Upper lobe of left lung (tissue), 6 donors: ENCODE results near the gene TXNDC2. TPM values are rescaled to one million over a fixed set of nuclear protein-coding genes. Genes with fewer than 3 reads are reported as not detected.
"Not testable (repeated sequence)": the region's sequence is repeated elsewhere in the genome, so short reads cannot be mapped to it uniquely, and the experiment has no call there.

Experiments used
- ATAC-seq, 2 donors: fragments of 200-7000 bp; cut with Tn5 transposase; one replicate each; pipeline ENCODE4 v1.9.1; 2022; ENCODE audit warnings: mild to moderate bottlenecking in 2 of 2, moderate library complexity in 2 of 2; ENCODE audit not compliant: low FRiP score in 2 of 2
- DNase-seq, 2 donors: peaks; one replicate each; pipeline ENCODE4 v3.0.0-alpha.2; 2019 to 2020
- H3K27ac ChIP-seq, 4 donors: fragments of 200-600 bp; sonication (generic); one replicate each; pipeline ENCODE4 v1.5.1; 2016 to 2019
- H3K27me3 ChIP-seq, 4 donors: fragments of 200-600 bp; sonication (generic); one replicate each; pipeline ENCODE4 v1.5.1; 2017 to 2019
- H3K36me3 ChIP-seq, 4 donors: fragments of 200-600 bp; sonication (generic); one replicate each; pipeline ENCODE4 v1.5.1; 2016 to 2019
- H3K4me1 ChIP-seq, 4 donors: fragments of 200-600 bp; sonication (generic); one replicate each; pipeline ENCODE4 v1.5.1; 2018 to 2019
- H3K4me3 ChIP-seq, 4 donors: fragments of 200-600 bp; sonication (generic); one replicate each; pipeline ENCODE4 v1.5.1; 2017 to 2019; ENCODE audit warnings: mild to moderate bottlenecking in 2 of 4, moderate library complexity in 1 of 4
- H3K9me3 ChIP-seq, 4 donors: fragments of 200-600 bp; sonication (generic); one replicate each; pipeline ENCODE4 v1.5.1; 2018 to 2019
- CTCF ChIP-seq, 6 experiments: fragments of 450-650 bp in 4 of 6; fragments of 200-600 bp in 2 of 6; sonication (generic) in 2 of 6; IDR thresholded peaks; one replicate each; pipeline ENCODE4 v1.5.1; 2016 to 2019; ENCODE audit warnings: antibody characterized with exemption in 6 of 6
- EP300 ChIP-seq, 4 donors: sonication (generic); formaldehyde crosslinking; IDR thresholded peaks; one replicate each; pipeline ENCODE4 v1.5.1; 2017; ENCODE audit warnings: antibody characterized with exemption in 4 of 4, control low read depth in 2 of 4
- POLR2A ChIP-seq, 4 donors: fragments of 450-650 bp; IDR thresholded peaks; one replicate each; pipeline ENCODE4 v1.5.1; 2016 to 2017; ENCODE audit warnings: antibody characterized with exemption in 4 of 4, mild to moderate bottlenecking in 2 of 4
- POLR2AphosphoS5 ChIP-seq, 2 donors: sonication (generic); formaldehyde crosslinking; IDR thresholded peaks; one replicate each; pipeline ENCODE4 v1.5.1; 2017; ENCODE audit warnings: antibody characterized with exemption in 2 of 2
- WGBS, 2 donors: methylation state at CpG; one replicate each; pipeline ENCODE4 v1.1.5; 2017 to 2018; 5-methylcytosine and 5-hydroxymethylcytosine counted together
- total RNA-seq, 6 donors: library from RNA; depleted of rRNA in 4 of 6; stranded (reverse); fragments of >200 nt in 4 of 6; gene quantifications; one replicate each; pipeline versions ENCODE4 v1.1.0 to v1.2.1, GENCODE V29; 2016 to 2021
- donor health status: DM: no; HTN: no; CAD: no; lungs with moderate emphysema.
- donor health status: DM: no; HTN: yes; CAD: no; lungs with severe emphysema.

TXNDC2 gene
- total RNA-seq, 6 donors from 2014 or later = 0.30 to 0.49 (median 0.33) TPM; not detected in 3

GRCh38 chr18:9898792-9899549 lies 13.2 kb downstream of the TXNDC2 start:
- no peak overlapping the region for H3K4me3 ChIP-seq
- WGBS, 2 donors = 71 to 75% methylated on average over 11 of the region's 11 CpGs
- no peaks in the 10 kb centered on the region for H3K36me3 ChIP-seq
- no peaks in the 10 kb centered on the region for H3K9me3 ChIP-seq
- ATAC-seq (peak in 1 of 2 donors; percentile 36), DNase-seq (no peak)
- no peak for TF ChIP-seq EP300 (IDR thresholded peaks at IDR 0.05)
- no peak for TF ChIP-seq POLR2AphosphoS5 (IDR thresholded peaks at IDR 0.05)
- TF ChIP-seq CTCF (IDR thresholded peaks at IDR 0.05) = no peak
- no peak for TF ChIP-seq POLR2A (IDR thresholded peaks at IDR 0.05)
- H3K27me3 ChIP-seq = no peaks in the 10 kb centered on the region
- no peak overlapping the region for H3K27ac ChIP-seq
- no peaks in the 10 kb centered on the region for H3K4me1 ChIP-seq

GRCh38 chr18:9899550-9899930 lies 13.8 kb downstream of the TXNDC2 start:
- H3K4me3 ChIP-seq, H3K4me1 ChIP-seq, DNase-seq, ATAC-seq, H3K36me3 ChIP-seq, H3K27me3 ChIP-seq, H3K27ac ChIP-seq, H3K9me3 ChIP-seq: not testable (repeated sequence)
- WGBS, 2 donors = 80 to 93% methylated on average over 1 of the region's 1 CpG

GRCh38 chr18:9900699-9901098 lies 14.9 kb downstream of the TXNDC2 start:
- ATAC-seq = no peak
- Histone ChIP-seq H3K4me1 (no peaks in the 10 kb centered on the region), H3K27me3 (no peaks in the 10 kb centered on the region), H3K36me3 (no peaks in the 10 kb centered on the region), H3K9me3 (no peaks in the 10 kb centered on the region), H3K4me3 (no peak overlapping the region), H3K27ac (no peak overlapping the region)
- WGBS, 2 donors = 90% methylated on average over 7 of the region's 7 CpGs
- TF ChIP-seq POLR2A (IDR thresholded peaks at IDR 0.05) (no peak), EP300 (IDR thresholded peaks at IDR 0.05) (no peak), POLR2AphosphoS5 (IDR thresholded peaks at IDR 0.05) (no peak), CTCF (IDR thresholded peaks at IDR 0.05) (no peak)
- DNase-seq = no peak

GRCh38 chr18:9901377-9901776 lies 15.6 kb downstream of the TXNDC2 start:
- no peak overlapping the region for H3K4me3 ChIP-seq
- no peak for TF ChIP-seq POLR2A (IDR thresholded peaks at IDR 0.05)
- TF ChIP-seq CTCF (IDR thresholded peaks at IDR 0.05) = no peak
- no peak for ATAC-seq
- no peaks in the 10 kb centered on the region for H3K4me1 ChIP-seq
- no peaks in the 10 kb centered on the region for H3K9me3 ChIP-seq
- WGBS, 2 donors = 73 to 90% methylated on average over 3 of the region's 3 CpGs
- no peak overlapping the region for H3K27ac ChIP-seq
- H3K36me3 ChIP-seq = no peaks in the 10 kb centered on the region
- H3K27me3 ChIP-seq = no peaks in the 10 kb centered on the region
- DNase-seq = no peak

- H3K27me3 ChIP-seq, H3K36me3 ChIP-seq, H3K4me3 ChIP-seq, ATAC-seq, H3K9me3 ChIP-seq, H3K4me1 ChIP-seq, H3K27ac ChIP-seq: not testable (repeated sequence)
- DNase-seq = peak in 1 of 2 donors; percentile 31
- WGBS, 2 donors = 87 to 95% methylated on average over 12 to 14 of the region's 14 CpGs
Observed at GRCh38 chr18:9902264-9902663, 16.5 kb downstream of the TXNDC2 start.

GRCh38 chr18:9902832-9903231 lies 17.1 kb downstream of the TXNDC2 start:
- Histone ChIP-seq H3K4me3 (no peak overlapping the region), H3K27me3 (no peaks in the 10 kb centered on the region), H3K36me3 (no peaks in the 10 kb centered on the region), H3K4me1 (no peaks in the 10 kb centered on the region), H3K9me3 (no peaks in the 10 kb centered on the region), H3K27ac (no peak overlapping the region)
- peak in 1 of 2 donors; percentile 50 for DNase-seq
- 75 to 84% methylated on average over 10 of the region's 10 CpGs for WGBS, 2 donors
- ATAC-seq = no peak
- TF ChIP-seq CTCF (IDR thresholded peaks at IDR 0.05) = no peak
